ENCODE data around the gene CCDC167. TPM values are rescaled to one million over a fixed set of nuclear protein-coding genes. Genes with fewer than 3 reads are reported as not detected.

The CCDC167 gene
- total RNA-seq, 1 donor from 2014 or later: 15.1 TPM

DNA sequence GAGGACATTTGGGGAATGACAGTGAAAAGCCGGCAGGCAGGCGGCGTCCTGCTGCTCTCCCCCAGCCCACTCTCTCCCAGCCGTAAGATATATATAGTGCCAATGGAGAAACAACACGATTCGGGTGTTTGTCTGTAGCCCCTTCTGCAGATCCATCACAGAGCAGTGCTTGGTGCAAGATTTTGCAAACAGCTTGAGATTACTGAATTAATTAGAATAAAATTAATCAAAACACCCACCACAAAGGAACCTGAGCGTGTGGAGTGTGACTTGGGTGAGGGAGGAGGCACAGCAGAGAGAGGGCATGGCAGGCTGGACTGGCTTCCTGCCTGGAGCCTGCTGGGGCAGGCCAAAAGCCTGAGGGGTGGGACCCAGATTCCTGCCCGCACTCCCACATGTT is 28.8 kb upstream of the CCDC167 start:
- DNase-seq: no peak

DNA sequence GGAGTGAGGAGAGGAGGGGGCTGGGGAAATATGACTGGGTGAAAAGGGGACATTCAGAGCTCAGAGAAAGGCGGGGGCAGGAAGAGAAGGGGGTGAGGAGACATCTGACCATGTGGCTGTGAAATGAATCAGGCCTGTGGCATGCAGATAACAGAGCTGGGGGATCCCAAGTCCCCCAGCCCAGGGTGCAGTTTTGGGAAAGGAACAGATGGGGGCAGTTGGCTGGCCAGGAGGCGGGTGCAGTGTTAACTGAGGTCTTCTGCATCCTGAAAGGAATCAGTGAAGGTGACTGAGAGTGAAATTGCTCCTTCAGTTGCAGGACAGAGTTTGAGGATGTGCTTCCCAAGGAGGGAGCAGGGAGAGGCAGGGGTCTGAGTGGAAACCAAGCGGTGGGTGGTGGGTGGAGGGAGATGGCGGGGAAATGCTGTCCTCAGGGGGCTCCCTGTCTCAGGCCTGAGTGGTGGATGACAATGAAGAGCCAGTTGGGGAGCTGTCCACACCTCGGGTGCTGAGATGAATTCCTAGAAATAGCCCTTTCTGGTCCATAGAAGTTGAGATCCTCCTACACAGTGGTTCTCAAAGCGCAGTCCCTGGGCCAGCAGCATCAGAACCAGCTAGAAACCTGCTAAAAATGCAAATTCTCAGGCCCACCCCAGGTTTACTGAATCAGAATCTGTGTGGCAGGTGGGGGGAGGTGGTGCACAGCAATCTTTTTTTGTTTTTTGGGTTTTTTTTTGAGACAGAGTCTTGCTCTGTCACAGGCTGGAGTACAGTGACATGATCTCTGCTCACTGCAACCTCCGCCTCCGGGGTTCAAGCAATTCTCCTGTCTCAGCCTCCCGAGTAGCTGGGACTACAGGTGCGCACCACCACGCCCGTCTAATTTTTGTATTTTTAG is 26.0 kb upstream of the CCDC167 start:
- peak; percentile 56 for DNase-seq

DNA sequence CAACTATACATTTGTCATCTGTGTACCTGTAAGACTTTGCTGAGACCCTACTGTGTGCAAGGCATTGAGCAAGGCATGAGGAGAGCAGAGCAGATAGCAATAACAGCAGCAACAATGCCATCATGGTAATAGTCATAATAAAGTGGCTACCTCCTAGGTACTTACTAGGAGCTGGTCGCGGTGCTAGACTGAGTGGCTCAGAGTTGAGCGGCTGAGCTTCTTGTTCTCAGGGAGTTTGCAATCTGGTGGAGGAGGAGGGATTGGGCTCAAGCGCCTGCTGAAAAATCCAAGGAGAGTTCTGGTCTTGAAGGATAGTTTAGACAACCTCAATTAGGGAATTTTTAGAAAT is 25.3 kb upstream of the CCDC167 start:
- DNase-seq: no peak

- no peak for DNase-seq
These were observed 24.6 kb upstream of the CCDC167 start for GRCh38 chr6:37524025-37524969.

- no peak for DNase-seq
These were observed 23.7 kb upstream of the CCDC167 start for GRCh38 chr6:37523412-37523811.

GRCh38 chr6:37522836-37523235 is 23.1 kb upstream of the CCDC167 start:
- DNase-seq: no peak

GRCh38 chr6:37521674-37522073 is 22.0 kb upstream of the CCDC167 start:
- no peak for DNase-seq

DNA sequence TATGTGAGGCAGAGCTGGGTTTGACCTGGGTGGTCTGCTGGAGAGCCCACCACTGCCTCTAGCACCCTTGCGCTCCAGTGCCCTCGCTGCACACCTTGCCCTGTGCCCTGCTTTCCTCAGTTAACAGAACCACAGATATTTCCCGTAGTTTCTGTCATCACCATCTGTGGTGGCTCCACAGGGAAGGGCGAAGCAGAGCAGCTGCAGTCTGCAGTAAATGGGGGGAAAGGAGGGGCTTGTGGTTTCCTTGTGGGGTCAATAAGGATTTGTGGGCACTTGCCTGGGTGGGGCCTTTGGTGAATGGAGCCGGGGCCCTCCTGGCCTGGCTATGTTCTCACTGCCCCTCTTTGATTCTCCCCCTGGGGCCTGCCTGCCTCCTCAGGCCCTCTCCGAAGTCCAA is 21.2 kb upstream of the CCDC167 start:
- DNase-seq: no peak

GRCh38 chr6:37519461-37519860 is 19.8 kb upstream of the CCDC167 start:
- DNase-seq: no peak

- no peak for DNase-seq
These were observed 18.4 kb upstream of the CCDC167 start for GRCh38 chr6:37518116-37518515.

GRCh38 chr6:37517411-37517812 is 17.7 kb upstream of the CCDC167 start:
- no peak for DNase-seq

DNA sequence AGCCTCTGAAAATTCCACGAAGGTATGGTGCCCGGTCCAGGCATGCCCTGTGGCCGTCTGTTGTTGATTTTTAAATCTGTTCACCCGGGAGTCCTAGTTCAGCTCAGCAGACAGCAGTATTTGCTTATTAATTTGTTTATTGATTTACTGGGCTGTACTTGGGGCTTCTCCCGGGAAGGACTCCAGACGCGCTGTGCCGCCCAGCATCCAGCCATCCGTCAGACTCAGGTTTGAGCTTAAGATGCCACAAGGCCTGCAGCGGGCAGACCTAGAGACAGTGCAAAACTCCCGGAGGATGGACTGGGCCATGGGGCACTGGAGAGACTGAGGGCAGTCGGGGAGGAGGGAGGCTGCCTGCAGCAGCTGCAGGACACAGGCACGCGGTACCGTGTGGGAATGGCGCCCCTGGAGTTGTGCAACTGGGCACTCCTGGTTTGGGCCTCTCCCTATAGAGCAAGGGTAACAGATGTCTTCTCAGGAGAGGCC is 17.3 kb upstream of the CCDC167 start:
- no peak for DNase-seq

- peak; percentile 48 for DNase-seq
These were observed 16.6 kb upstream of the CCDC167 start for GRCh38 chr6:37516076-37516919.

- no peak for DNase-seq
These were observed 16.0 kb upstream of the CCDC167 start for GRCh38 chr6:37515712-37516075.

GRCh38 chr6:37514837-37515236 is 15.1 kb upstream of the CCDC167 start:
- no peak for DNase-seq

DNA sequence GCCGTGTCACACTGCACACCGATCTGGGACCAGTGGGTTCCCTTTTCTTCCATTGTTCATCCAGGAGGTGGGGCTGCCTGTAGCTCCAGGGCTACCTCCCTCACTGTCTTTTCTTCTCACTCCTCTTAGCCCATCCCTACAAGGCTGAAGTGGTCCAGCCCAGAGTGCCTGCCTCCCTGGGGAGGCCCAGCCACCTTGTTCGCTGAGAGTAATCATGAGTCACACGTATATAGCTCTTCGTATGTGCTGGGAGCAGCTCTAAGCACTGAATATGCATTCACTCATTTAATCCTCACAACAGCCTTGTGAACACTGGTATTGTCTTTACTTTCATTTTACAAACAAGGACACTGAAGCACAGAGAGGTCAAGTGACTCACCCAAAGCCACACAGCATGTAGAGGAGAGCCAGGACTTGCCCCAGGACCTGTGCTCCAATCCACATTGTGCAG is 14.7 kb upstream of the CCDC167 start:
- no peak for DNase-seq

- no peak for DNase-seq
These were observed 13.9 kb upstream of the CCDC167 start for GRCh38 chr6:37513576-37513975.

DNA sequence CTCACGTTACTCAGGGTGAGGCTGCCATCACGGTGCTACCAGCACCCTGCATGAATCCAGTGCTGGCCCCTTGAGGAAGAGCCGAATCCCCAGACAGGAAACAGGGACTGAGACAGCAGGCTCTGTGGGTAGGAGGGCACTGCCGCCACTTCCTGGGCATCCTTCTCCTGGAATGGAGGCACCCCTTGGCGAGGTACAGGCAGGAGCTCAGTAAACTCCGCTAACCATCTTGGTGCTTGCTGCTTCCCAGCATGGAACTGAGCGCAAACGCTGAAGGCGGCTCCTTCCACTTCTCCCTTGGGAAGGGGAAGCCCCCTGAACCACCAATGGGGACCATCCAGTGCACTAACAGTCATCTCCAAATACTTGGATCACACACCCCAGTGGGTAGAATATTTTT is 13.5 kb upstream of the CCDC167 start:
- no peak for DNase-seq

DNA sequence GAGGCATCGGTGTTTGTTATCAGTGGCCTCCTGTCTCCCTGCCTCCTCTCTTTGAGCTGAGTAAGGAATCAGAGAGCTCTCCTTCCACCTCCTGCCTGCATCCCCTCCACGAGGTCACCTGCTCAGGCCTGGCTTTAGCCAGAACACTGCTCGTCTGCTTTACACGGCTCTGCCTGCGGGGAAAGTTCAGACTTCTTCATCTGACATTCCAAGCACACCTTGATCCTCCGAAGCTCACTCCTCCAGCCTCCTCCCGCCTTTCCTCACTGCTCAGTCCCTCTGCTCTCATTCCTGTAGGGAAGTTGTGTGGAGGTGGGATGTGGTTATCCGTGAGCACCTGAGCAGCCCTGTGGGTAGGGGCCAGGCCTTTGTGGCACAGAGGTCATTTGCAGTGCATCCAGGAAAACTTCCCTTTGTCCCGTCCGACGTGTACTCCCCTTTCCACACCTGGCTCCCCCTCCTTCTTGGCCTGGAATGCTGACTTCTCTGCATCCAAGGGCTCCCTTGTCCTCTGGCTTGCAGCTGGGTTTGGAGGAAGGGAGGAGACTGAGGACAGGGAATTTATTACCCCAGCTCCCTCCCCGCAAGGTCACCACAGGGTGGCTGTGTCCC is 12.8 kb upstream of the CCDC167 start:
- DNase-seq: no peak

- DNase-seq: no peak
These were observed 12.3 kb upstream of the CCDC167 start for GRCh38 chr6:37511910-37512399.

DNA sequence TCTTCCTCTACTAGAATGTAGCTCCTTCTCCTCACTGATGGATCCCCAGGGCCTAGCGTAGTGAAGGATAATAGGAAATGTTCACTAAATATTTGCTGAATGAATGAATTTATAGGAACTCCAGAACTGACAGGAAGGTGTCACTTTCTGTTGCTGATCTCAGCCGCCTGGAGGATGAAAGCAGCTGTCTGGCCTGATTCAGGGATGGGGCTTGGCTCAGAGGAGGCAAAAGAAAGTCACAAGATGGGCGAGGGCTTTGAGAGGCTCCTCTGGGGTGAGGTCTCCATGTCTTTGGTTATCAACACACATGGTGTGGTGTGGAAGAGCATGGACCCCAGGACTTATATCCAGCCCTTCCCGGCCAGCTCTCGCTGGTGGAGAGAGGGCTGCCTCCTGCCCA is 11.5 kb upstream of the CCDC167 start:
- no peak for DNase-seq
